Esophagus muscularis mucosa (tissue), 4 donors: Measurements from ENCODE around the gene TECTA.

Source experiments
- EP300 ChIP-seq: sonication (generic); formaldehyde crosslinking; IDR thresholded peaks from one replicate; pipeline ENCODE4 v1.6.1; 2017; ENCODE audit warnings: antibody characterized with exemption
- POLR2A ChIP-seq: fragments of 450-650 bp; IDR thresholded peaks from one replicate; pipeline ENCODE4 v1.6.1; 2017; ENCODE audit warnings: antibody characterized with exemption, moderate library complexity, mild to moderate bottlenecking, low read depth
- TF ChIP-seq, protein P1 (sequence below), 3 experiments: fragments of 200-600 bp in 2 of 3; fragments of 450-650 bp in 1 of 3; sonication (generic) in 2 of 3; IDR thresholded peaks; one replicate each; pipeline ENCODE4 v1.5.1; 2017 to 2019; ENCODE audit warnings: antibody characterized with exemption in 3 of 3, mild to moderate bottlenecking in 2 of 3, moderate library complexity in 1 of 3

GRCh38 chr11:121191818-121192217 is 90.8 kb downstream of the TECTA start:
- TF ChIP-seq, protein P1, sequence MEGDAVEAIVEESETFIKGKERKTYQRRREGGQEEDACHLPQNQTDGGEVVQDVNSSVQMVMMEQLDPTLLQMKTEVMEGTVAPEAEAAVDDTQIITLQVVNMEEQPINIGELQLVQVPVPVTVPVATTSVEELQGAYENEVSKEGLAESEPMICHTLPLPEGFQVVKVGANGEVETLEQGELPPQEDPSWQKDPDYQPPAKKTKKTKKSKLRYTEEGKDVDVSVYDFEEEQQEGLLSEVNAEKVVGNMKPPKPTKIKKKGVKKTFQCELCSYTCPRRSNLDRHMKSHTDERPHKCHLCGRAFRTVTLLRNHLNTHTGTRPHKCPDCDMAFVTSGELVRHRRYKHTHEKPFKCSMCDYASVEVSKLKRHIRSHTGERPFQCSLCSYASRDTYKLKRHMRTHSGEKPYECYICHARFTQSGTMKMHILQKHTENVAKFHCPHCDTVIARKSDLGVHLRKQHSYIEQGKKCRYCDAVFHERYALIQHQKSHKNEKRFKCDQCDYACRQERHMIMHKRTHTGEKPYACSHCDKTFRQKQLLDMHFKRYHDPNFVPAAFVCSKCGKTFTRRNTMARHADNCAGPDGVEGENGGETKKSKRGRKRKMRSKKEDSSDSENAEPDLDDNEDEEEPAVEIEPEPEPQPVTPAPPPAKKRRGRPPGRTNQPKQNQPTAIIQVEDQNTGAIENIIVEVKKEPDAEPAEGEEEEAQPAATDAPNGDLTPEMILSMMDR (IDR thresholded peaks at IDR 0.05): no peak
- no peak for TF ChIP-seq POLR2A
- TF ChIP-seq EP300: no peak
